HepG2 (cell line): ENCODE results near the gene COG5. TPM values are rescaled to one million over a fixed set of nuclear protein-coding genes. Genes with fewer than 3 reads are reported as not detected.

Source experiments
- ARID2 ChIP-seq: sonication (generic); formaldehyde crosslinking; IDR thresholded peaks from 2 replicates; pipeline ENCODE4 v1.8.1; 2022; ENCODE audit warnings: mild to moderate bottlenecking, missing genetic modification reagents, borderline replicate concordance
- ATF7 ChIP-seq, 2 experiments: fragments of 450-650 bp in 1 of 2; sonication (generic) in 1 of 2; formaldehyde crosslinking in 1 of 2; IDR thresholded peaks; 2 replicates each; pipeline versions ENCODE4 v1.4.0 to v1.6.1; 2016 to 2020; ENCODE audit warnings: antibody characterized with exemption in 1 of 2, mild to moderate bottlenecking in 1 of 2, missing genetic modification reagents in 1 of 2
- ATM ChIP-seq: fragments of 450-650 bp; IDR thresholded peaks from 2 replicates; pipeline ENCODE4 v1.7.1; 2017; ENCODE audit warnings: mild to moderate bottlenecking, borderline replicate concordance
- ERF ChIP-seq: IDR thresholded peaks from 2 replicates; pipeline ENCODE4 v1.6.1; 2018; ENCODE audit warnings: missing biosample characterization, missing genetic modification reagents
- GATAD1 ChIP-seq: IDR thresholded peaks from 2 replicates; pipeline ENCODE4 v1.6.1; 2016; ENCODE audit warnings: missing genetic modification reagents, missing compliant biosample characterization
- MAFK ChIP-seq, 2 experiments: IDR thresholded peaks in 1 of 2; conservative IDR thresholded peaks in 1 of 2; 2 replicates each; pipeline ENCODE4 v1.6.1; 2011; ENCODE audit warnings: improper control_type of control experiment in 2 of 2, low read length in 2 of 2
- NFIB ChIP-seq: sonication (generic); formaldehyde crosslinking; IDR thresholded peaks from 2 replicates; pipeline ENCODE4 v1.9.0; 2021; ENCODE audit warnings: missing genetic modification reagents, mild to moderate bottlenecking, borderline replicate concordance
- SKI ChIP-seq: fragments of 450-650 bp; IDR thresholded peaks from one replicate; pipeline ENCODE4 v1.6.1; 2018; ENCODE audit warnings: mild to moderate bottlenecking; ENCODE audit not compliant: partially characterized antibody
- SMAD1 ChIP-seq: sonication (generic); formaldehyde crosslinking; IDR thresholded peaks from 2 replicates; pipeline ENCODE4 v1.4.0; 2020; ENCODE audit warnings: missing genetic modification reagents, low read depth, mild to moderate bottlenecking, borderline replicate concordance
- SNAPC5 ChIP-seq: sonication (generic); formaldehyde crosslinking; IDR thresholded peaks from 2 replicates; pipeline ENCODE4 v1.8.1; 2023; ENCODE audit warnings: mild to moderate bottlenecking, missing genetic modification reagents, borderline replicate concordance
- SOX6 ChIP-seq, 2 experiments: fragments of 450-650 bp in 1 of 2; sonication (generic) in 1 of 2; formaldehyde crosslinking in 1 of 2; IDR thresholded peaks; 2 replicates each; pipeline versions ENCODE4 v1.4.0 to v1.6.1; 2017 to 2020; ENCODE audit warnings: antibody characterized with exemption in 1 of 2, mild to moderate bottlenecking in 1 of 2, missing genetic modification reagents in 1 of 2
- TEAD2 ChIP-seq: sonication (generic); formaldehyde crosslinking; IDR thresholded peaks from 2 replicates; pipeline ENCODE4 v1.9.0; 2021; ENCODE audit warnings: missing genetic modification reagents
- YEATS4 ChIP-seq: sonication (generic); formaldehyde crosslinking; IDR thresholded peaks from 2 replicates; pipeline ENCODE4 v1.4.0; 2020; ENCODE audit warnings: missing genetic modification reagents, borderline replicate concordance
- ZBTB49 ChIP-seq: sonication (generic); formaldehyde crosslinking; IDR thresholded peaks from 2 replicates; pipeline ENCODE4 v1.4.0; 2020; ENCODE audit warnings: missing genetic modification reagents, borderline replicate concordance
- ZFAT ChIP-seq: sonication (generic); formaldehyde crosslinking; conservative IDR thresholded peaks from 2 replicates; pipeline ENCODE4 v1.8.1; 2023; ENCODE audit warnings: missing genetic modification reagents, inconsistent platforms
- ZFP36L1 ChIP-seq: sonication (generic); formaldehyde crosslinking; IDR thresholded peaks from 2 replicates; pipeline ENCODE4 v1.8.0; 2022; ENCODE audit warnings: mild to moderate bottlenecking, missing genetic modification reagents, moderate library complexity
- ZKSCAN8 ChIP-seq: IDR thresholded peaks from 2 replicates; pipeline ENCODE4 v1.6.1; 2016; ENCODE audit warnings: borderline replicate concordance, missing genetic modification reagents, missing compliant biosample characterization
- ZNF225 ChIP-seq: sonication (generic); formaldehyde crosslinking; IDR thresholded peaks from 2 replicates; pipeline ENCODE4 v1.4.0; 2020; ENCODE audit warnings: mild to moderate bottlenecking, missing genetic modification reagents
- ZNF503 ChIP-seq: sonication (generic); formaldehyde crosslinking; IDR thresholded peaks from 2 replicates; pipeline ENCODE4 v1.4.0; 2020; ENCODE audit warnings: missing genetic modification reagents
- ZNF576 ChIP-seq: sonication (generic); formaldehyde crosslinking; IDR thresholded peaks from 2 replicates; pipeline ENCODE4 v1.4.0; 2020; ENCODE audit warnings: mild to moderate bottlenecking, missing genetic modification reagents
- ZNF775 ChIP-seq: sonication (generic); formaldehyde crosslinking; IDR thresholded peaks from 2 replicates; pipeline ENCODE4 v1.4.0; 2020; ENCODE audit warnings: missing genetic modification reagents, mild to moderate bottlenecking, moderate library complexity, borderline replicate concordance
- ZNF777 ChIP-seq: sonication (generic); formaldehyde crosslinking; IDR thresholded peaks from 2 replicates; pipeline ENCODE4 v1.4.0; 2020; ENCODE audit warnings: missing genetic modification reagents
- ZNF792 ChIP-seq: IDR thresholded peaks from 2 replicates; pipeline ENCODE4 v1.6.1; 2016
- polyA plus RNA-seq, 8 experiments: library from polyadenylated mRNA; depleted of rRNA in 3 of 8; stranded (reverse) in 7 of 8; unstranded in 1 of 8; fragments of >200 nt; fragmentation: Illumina TruSeq in 4 of 8; extraction: Trizol in 4 of 8; gene quantifications; 2 replicates each; pipeline versions ENCODE4 v1.2.1 to v1.2.3, GENCODE V29; 2011 to 2016; ENCODE audit warnings: low read depth in 4 of 8, missing spikeins in 1 of 8, mixed read lengths in 1 of 8; ENCODE audit not compliant: insufficient read depth in 1 of 8
- total RNA-seq, 5 experiments: library from RNA; depleted of rRNA; stranded (reverse); fragments of >200 nt; fragmentation: Illumina TruSeq; extraction: Trizol; gene quantifications; 2 replicates each; pipeline ENCODE4 v1.2.3, GENCODE V29; 2016; ENCODE audit warnings: low read depth in 1 of 5
- TF ChIP-seq, protein P1 (sequence below): sonication (generic); formaldehyde crosslinking; IDR thresholded peaks from 2 replicates; pipeline ENCODE4 v1.5.0; 2020; ENCODE audit warnings: missing genetic modification reagents

COG5 gene
- total and polyA plus RNA-seq, 2 of the 13 experiments (the other 11 are each of a cell fraction or from before 2014, with no cell fraction given), result 20.4 to 31.3 TPM

DNA sequence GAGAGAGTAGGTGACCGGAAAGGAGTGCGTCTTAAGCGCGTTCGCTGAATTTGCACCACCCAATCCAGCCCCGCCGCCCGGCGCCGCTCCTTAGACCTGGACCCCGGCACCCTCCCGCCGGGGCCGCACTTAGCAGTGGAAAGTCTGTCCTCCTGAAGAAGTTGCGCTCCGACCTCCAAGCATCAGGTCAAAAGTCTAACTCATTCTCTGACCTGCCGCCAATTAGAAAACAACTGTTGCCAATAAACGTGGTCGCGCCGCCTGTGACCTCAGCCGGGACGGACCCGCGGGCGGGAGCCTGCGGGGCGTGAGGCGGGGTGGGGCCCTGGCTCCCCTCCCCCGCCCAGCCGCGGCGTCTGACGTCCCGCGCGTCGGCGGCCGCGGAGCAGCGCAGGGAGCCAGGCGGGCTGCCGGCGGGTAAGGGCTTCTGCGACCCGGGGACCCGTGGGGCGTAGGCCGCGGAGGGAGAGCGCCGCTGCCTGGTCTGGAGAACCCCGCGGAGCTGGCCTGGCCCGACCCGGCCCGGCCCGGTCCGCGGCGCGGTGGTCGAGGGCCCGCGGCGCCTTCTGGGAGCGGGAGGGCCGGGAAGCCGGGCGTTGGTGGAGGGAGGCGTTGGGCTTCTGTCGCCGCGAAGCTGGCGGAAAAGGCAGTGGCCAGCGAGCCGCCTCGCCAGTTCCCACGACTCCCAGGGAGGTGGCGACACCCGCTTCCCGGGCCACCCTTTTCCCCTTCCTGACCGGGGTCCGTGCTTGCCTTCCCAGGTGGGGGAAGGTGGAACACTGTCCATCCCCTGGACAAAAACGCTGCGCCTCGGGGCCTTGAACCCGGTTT, 16.4 kb upstream of the COG5 start, which contains the start of gene BCAP29 (continued):
- TF ChIP-seq ZNF775 (CRISPR knock-in tag) (no peak), ZNF777 (CRISPR knock-in tag) (peak; percentile 81), ZBTB49 (CRISPR knock-in tag) (no peak), NFIB (CRISPR knock-in tag) (no peak), ZNF576 (CRISPR knock-in tag) (no peak), ZNF503 (no peak), TEAD2 (CRISPR knock-in tag) (no peak), ZKSCAN8 (CRISPR knock-in tag) (no peak), ZFP36L1 (no peak), GATAD1 (CRISPR knock-in tag) (peak; percentile 60), ERF (CRISPR knock-in tag) (no peak; the same call in 1 of the 2 replicates), ARID2 (CRISPR knock-in tag) (no peak), YEATS4 (CRISPR knock-in tag) (peak; percentile 57; the same call in 1 of the 2 replicates), MAFK (conservative IDR thresholded peaks at IDR 0.05 in 1 of 2, IDR thresholded peaks at IDR 0.05 in 1 of 2; ENCODE audit: low read length in 2 of 2) (no peak), SMAD1 (CRISPR knock-in tag) (no peak), ZNF225 (CRISPR knock-in tag) (no peak), SKI (peak; percentile 87), ATM (no peak), ZNF792 (CRISPR knock-in tag) (peak; percentile 14; the same call in 1 of the 2 replicates), ATF7 (IDR thresholded peaks at IDR 0.05) (no peak), ATF7 (CRISPR knock-in tag; IDR thresholded peaks at IDR 0.05) (no peak), SNAPC5 (no peak), SOX6 (IDR thresholded peaks at IDR 0.05) (no peak), SOX6 (CRISPR knock-in tag; IDR thresholded peaks at IDR 0.05) (no peak), ZFAT (CRISPR knock-in tag) (no peak)
- TF ChIP-seq, protein P1, sequence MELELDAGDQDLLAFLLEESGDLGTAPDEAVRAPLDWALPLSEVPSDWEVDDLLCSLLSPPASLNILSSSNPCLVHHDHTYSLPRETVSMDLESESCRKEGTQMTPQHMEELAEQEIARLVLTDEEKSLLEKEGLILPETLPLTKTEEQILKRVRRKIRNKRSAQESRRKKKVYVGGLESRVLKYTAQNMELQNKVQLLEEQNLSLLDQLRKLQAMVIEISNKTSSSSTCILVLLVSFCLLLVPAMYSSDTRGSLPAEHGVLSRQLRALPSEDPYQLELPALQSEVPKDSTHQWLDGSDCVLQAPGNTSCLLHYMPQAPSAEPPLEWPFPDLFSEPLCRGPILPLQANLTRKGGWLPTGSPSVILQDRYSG (CRISPR knock-in tag), result no peak
